ENCODE measurements around the gene POLR3A. TPM values are rescaled to one million over a fixed set of nuclear protein-coding genes. Genes with fewer than 3 reads are reported as not detected.
A peak's percentile ranks its signal among the peaks of the same experiment; 100 is the strongest.
"Not testable (repeated sequence)": the region's sequence is repeated elsewhere in the genome, so short reads cannot be mapped to it uniquely, and the experiment has no call there.

POLR3A gene
- total and polyA plus RNA-seq, 12 donors = 4.2 to 12.5 (median 10.2) TPM

- TF ChIP-seq CTCF (IDR thresholded peaks at IDR 0.05) = no peak
- H3K4me3 ChIP-seq = no peak overlapping the region
- peaks cover 0 to 8% (median 0%) of the 10 kb centered on the region in 9 donors for H3K4me1 ChIP-seq
- no peaks in the 10 kb centered on the region for H3K9me3 ChIP-seq
- no peak for ATAC-seq
- H3K27ac ChIP-seq = no peak overlapping the region
- H3K27me3 ChIP-seq = no peaks in the 10 kb centered on the region
- H3K36me3 ChIP-seq = no peaks in the 10 kb centered on the region
- intact Hi-C loops (cut with DNase I) = no loop called here
- no peak for DNase-seq
- 91 to 94% methylated on average over 11 of the region's 11 CpGs for WGBS, 2 donors
These were observed 37.6 kb upstream of the POLR3A start for GRCh38 chr10:78066728-78067430.

- 61 to 63% methylated on average over 5 of the region's 5 CpGs for WGBS, 2 donors
- Histone ChIP-seq H3K4me1 (no peaks in the 10 kb centered on the region), H3K4me3 (no peak overlapping the region), H3K27me3 (no peaks in the 10 kb centered on the region), H3K9me3 (no peaks in the 10 kb centered on the region), H3K36me3 (no peaks in the 10 kb centered on the region), H3K27ac (no peak overlapping the region)
- DNase-seq (no peak), ATAC-seq (peak in 1 of 8 donors; percentile 44)
- no peak for TF ChIP-seq CTCF (IDR thresholded peaks at IDR 0.05)
- intact Hi-C loops (cut with DNase I) = no loop called here
These were observed 36.7 kb upstream of the POLR3A start for GRCh38 chr10:78066012-78066411.

GRCh38 chr10:78065611-78066010 lies 36.3 kb upstream of the POLR3A start:
- WGBS, 2 donors = 77 to 83% methylated on average over 2 of the region's 2 CpGs
- intact Hi-C loops (cut with DNase I) = no loop called here
- no peak for TF ChIP-seq CTCF (IDR thresholded peaks at IDR 0.05)

GRCh38 chr10:78064919-78065318 lies 35.6 kb upstream of the POLR3A start:
- intact Hi-C loops (cut with DNase I); H3K4me3 ChIP-seq; H3K9me3 ChIP-seq; H3K27ac ChIP-seq; ATAC-seq; H3K36me3 ChIP-seq; H3K27me3 ChIP-seq; H3K4me1 ChIP-seq; DNase-seq: not testable (repeated sequence)
- no CpG with 5 or more reads among the region's 2 CpGs for WGBS, 2 donors

More at GRCh38 chr10:78065611-78066010, 36.3 kb upstream of the POLR3A start:
- DNase-seq = no peak
- H3K4me1 ChIP-seq = no peaks in the 10 kb centered on the region
- no peaks in the 10 kb centered on the region for H3K9me3 ChIP-seq
- no peak overlapping the region for H3K27ac ChIP-seq
- H3K4me3 ChIP-seq = no peak overlapping the region
- H3K27me3 ChIP-seq = no peaks in the 10 kb centered on the region
- H3K36me3 ChIP-seq = no peaks in the 10 kb centered on the region
- no peak for ATAC-seq

GRCh38 chr10:78063236-78063635 lies 33.9 kb upstream of the POLR3A start:
- intact Hi-C loops (cut with DNase I) = no loop called here
- ATAC-seq = no peak
- Histone ChIP-seq H3K36me3 (no peaks in the 10 kb centered on the region), H3K27me3 (no peaks in the 10 kb centered on the region), H3K4me3 (no peak overlapping the region), H3K27ac (no peak overlapping the region), H3K4me1 (no peaks in the 10 kb centered on the region), H3K9me3 (no peaks in the 10 kb centered on the region)
- DNase-seq = no peak
- 58 to 63% methylated on average over 2 of the region's 2 CpGs for WGBS, 2 donors
- no peak for TF ChIP-seq CTCF (IDR thresholded peaks at IDR 0.05)
